ENCODE results near the gene SORCS1.

GRCh38 chr10:106955133-106955532, 209.4 kb downstream of the SORCS1 start:
- TF ChIP-seq, protein P1, sequence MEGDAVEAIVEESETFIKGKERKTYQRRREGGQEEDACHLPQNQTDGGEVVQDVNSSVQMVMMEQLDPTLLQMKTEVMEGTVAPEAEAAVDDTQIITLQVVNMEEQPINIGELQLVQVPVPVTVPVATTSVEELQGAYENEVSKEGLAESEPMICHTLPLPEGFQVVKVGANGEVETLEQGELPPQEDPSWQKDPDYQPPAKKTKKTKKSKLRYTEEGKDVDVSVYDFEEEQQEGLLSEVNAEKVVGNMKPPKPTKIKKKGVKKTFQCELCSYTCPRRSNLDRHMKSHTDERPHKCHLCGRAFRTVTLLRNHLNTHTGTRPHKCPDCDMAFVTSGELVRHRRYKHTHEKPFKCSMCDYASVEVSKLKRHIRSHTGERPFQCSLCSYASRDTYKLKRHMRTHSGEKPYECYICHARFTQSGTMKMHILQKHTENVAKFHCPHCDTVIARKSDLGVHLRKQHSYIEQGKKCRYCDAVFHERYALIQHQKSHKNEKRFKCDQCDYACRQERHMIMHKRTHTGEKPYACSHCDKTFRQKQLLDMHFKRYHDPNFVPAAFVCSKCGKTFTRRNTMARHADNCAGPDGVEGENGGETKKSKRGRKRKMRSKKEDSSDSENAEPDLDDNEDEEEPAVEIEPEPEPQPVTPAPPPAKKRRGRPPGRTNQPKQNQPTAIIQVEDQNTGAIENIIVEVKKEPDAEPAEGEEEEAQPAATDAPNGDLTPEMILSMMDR (IDR thresholded peaks at IDR 0.05): no peak
- TF ChIP-seq POLR2A (IDR thresholded peaks at IDR 0.05): no peak
- TF ChIP-seq POLR2AphosphoS5 (IDR thresholded peaks at IDR 0.05): no peak

Data from prostate gland (tissue), 2 donors.